Measurements from ENCODE around the gene C6orf47.

C6orf47 gene

GRCh38 chr6:31661262-31662123, 915 bp upstream of the C6orf47 start:
- DNase-seq (ENCODE audit: low read depth), result no peak

GRCh38 chr6:31659649-31660380, 763 bp downstream of the C6orf47 start:
- peak; percentile 19 for DNase-seq (ENCODE audit: low read depth)

- DNase-seq (ENCODE audit: low read depth), result no peak
Observed at GRCh38 chr6:31658983-31659648, 1.5 kb downstream of the C6orf47 start.

GRCh38 chr6:31658158-31658688, 2.4 kb downstream of the C6orf47 start:
- DNase-seq (ENCODE audit: low read depth), result no peak

GRCh38 chr6:31657406-31658157, 3.0 kb downstream of the C6orf47 start:
- no peak for DNase-seq (ENCODE audit: low read depth)

GRCh38 chr6:31655349-31656237, 5.0 kb downstream of the C6orf47 start, which contains the start of gene APOM:
Gene APOM (plus strand): TSS chr6:31655894. CDS start chr6:31655967, 73 bp downstream.
- DNase-seq (ENCODE audit: low read depth), result no peak

GRCh38 chr6:31654574-31655348, 5.8 kb downstream of the C6orf47 start:
- DNase-seq (ENCODE audit: low read depth), result no peak

- DNase-seq (ENCODE audit: low read depth), result no peak
Observed at GRCh38 chr6:31652925-31653724, 7.5 kb downstream of the C6orf47 start.

- DNase-seq (ENCODE audit: low read depth), result peak; percentile 86
Observed at GRCh38 chr6:31651602-31652191, 8.9 kb downstream of the C6orf47 start.

- no peak for DNase-seq (ENCODE audit: low read depth)
Observed at GRCh38 chr6:31645325-31645724, 15.3 kb downstream of the C6orf47 start.

- no peak for DNase-seq (ENCODE audit: low read depth)
Observed at GRCh38 chr6:31643818-31644454, 16.6 kb downstream of the C6orf47 start.

- no peak for DNase-seq (ENCODE audit: low read depth)
Observed at GRCh38 chr6:31642798-31643570, 17.6 kb downstream of the C6orf47 start.

- no peak for DNase-seq (ENCODE audit: low read depth)
Observed at GRCh38 chr6:31641370-31641769, 19.2 kb downstream of the C6orf47 start.

- no peak for DNase-seq (ENCODE audit: low read depth)
Observed at GRCh38 chr6:31640612-31641011, 20.0 kb downstream of the C6orf47 start.

- DNase-seq (ENCODE audit: low read depth), result peak; percentile 32
Observed at GRCh38 chr6:31639449-31639861, 21.1 kb downstream of the C6orf47 start.

GRCh38 chr6:31639043-31639442, 21.5 kb downstream of the C6orf47 start:
- no peak for DNase-seq (ENCODE audit: low read depth)

Data from fibroblast of gingiva (primary cell).